ENCODE measurements around the gene AVL9.
"Not testable (repeated sequence)": the region's sequence is repeated elsewhere in the genome, so short reads cannot be mapped to it uniquely, and the experiment has no call there.

AVL9 gene

GRCh38 chr7:32637611-32638010 is 142.3 kb downstream of the AVL9 start:
- DNase-seq (ENCODE audit: low read depth, low spot score) = not testable (repeated sequence)

Data from smooth muscle cell of the brain vasculature (primary cell).